ENCODE measurements around the gene ZNF574.

ZNF574 gene

GRCh38 chr19:42105368-42105767 is 29.4 kb downstream of the ZNF574 start:
- no peak for DNase-seq

DNA sequence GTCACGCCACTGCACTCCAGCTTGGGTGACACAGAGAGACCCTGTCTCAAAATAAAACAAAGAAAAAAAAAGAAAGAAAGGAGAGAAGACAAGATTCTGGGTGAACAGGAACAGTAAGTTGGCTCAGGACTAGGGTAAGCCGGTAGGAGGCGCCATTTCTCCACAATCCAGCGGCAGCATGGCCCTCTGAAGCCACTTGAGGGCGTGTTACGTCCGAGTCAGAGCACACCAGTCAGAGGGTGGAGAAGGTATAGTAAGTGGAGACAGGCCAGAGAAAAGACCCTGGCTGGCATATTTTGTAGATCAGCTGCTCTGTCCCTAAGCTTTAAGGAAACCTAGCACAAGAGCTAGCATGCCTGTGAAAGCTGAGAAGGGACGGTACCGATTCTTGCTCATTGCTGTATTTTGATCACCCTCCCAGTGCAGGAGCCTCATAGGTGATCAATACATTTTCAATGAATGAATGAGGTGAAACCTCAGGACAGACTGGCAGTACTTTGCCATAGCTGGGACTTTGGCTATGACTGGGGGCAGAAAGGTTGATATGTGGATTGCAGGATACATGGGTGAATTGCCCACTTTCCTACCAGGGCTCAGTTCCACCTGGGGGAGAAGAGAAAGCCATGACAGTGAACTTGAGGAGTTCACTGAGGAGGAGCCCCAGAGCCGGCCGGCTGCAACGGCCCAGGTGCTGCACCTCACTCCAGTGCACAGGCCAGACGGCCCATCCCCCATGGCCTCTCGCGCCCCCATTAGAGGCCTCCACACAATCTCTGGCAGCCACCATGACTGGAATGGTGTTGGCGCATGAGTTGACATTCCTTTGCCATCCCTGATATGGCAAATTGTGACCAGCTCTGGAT is 32.8 kb downstream of the ZNF574 start:
- peak; percentile 65 for DNase-seq

DNA sequence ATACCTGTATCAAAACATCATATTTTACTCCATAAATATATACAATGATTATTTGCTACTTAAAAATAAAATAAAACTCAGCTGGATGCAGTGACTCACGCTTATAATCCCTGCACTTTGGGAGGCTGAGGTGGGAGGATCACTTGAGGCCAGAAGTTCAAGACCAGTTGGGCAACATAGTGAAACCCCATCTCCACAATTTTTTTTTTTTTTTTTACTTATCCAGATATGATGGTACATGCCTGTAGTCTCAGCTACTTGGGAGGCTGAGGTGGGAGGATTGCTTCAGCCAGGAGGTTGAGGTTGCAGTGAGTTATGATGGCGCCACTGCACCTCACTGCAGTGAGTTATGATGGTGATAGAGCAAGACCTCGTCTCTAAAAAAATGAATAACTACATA is 33.9 kb downstream of the ZNF574 start:
- no peak for DNase-seq

GRCh38 chr19:42110658-42111057 is 34.7 kb downstream of the ZNF574 start:
- DNase-seq, result no peak

DNA sequence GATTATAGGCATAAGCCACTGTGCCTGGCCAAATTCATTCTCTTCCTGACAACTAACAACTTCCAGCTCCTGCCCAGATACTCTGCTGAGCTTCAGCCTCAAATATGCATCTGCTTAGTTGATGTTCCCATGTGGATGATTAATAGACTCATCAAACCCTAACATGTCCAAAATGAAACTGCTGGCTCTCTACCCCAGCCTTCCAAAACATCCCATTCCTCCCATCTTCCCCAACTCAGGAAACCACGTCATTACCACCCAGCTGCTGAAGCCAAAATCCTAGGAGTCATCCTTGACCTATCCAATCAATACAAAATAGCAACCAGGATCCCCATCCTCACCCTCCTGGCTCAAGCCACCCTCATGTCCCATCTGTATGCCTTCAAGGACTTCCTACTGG is 35.4 kb downstream of the ZNF574 start:
- no peak for DNase-seq

- no peak for DNase-seq
Observed at GRCh38 chr19:42111811-42112210, 35.8 kb downstream of the ZNF574 start.

GRCh38 chr19:42113641-42114348 is 37.8 kb downstream of the ZNF574 start:
- DNase-seq, result peak; percentile 67

GRCh38 chr19:42114412-42114811 is 38.4 kb downstream of the ZNF574 start:
- peak; percentile 70 for DNase-seq

DNA sequence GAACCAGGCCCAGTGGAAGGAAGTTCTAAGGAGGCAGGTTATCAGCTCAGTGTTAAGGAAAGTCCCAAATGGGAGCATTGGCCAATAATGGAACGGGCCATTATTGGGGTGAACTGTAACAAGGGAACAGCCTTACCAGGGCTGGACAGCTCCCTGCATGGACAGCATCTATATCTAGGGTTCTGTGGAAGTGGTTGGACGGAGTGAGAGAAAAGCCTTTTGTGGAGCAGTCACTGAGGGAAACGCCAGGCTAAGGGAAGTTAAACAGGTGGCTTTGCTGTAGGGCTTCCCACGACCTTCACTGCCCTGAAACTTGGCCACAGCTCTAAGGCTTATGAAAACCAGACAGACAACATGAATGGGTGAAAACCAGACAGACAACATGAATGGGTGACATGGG is 39.3 kb downstream of the ZNF574 start:
- no peak for DNase-seq

GRCh38 chr19:42115705-42116104 is 39.7 kb downstream of the ZNF574 start:
- no peak for DNase-seq

DNA sequence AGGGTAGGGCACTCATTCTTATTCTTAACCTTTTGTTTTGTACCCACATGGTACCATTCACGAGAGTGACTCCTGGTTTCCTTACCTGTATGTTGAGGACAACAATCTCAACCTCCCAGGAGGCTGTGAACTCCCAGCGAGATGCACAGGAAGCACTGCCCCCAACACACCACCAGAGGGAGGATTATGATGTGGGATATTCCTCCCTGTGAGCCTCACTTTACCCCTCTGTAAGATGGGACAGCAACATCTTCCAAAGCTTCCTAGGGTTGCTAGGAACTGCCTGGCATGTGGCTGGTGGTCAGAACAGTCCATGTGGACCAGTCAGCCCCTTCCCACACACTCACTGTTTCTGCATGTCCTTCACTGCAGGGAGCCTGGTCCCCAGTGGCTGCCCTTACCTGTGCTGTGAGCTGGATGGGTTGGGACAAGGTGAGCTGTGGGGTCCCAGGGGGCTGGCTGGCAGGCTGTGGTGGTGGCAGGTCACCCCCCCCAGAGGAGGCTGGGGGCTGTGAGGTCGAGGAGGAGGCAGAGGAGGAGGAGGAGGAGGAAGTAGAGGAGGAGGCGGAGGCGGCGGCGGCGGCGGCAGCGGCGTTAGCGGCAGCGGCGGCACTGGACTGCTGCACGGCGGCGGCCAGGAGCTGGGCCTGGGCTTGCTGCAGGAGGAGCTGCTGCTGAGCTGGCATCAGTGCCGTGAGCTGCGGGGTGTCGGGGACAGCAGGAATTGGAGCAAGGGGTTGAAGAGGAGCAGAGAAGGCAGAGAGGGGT is 40.5 kb downstream of the ZNF574 start:
- no peak for DNase-seq

DNA sequence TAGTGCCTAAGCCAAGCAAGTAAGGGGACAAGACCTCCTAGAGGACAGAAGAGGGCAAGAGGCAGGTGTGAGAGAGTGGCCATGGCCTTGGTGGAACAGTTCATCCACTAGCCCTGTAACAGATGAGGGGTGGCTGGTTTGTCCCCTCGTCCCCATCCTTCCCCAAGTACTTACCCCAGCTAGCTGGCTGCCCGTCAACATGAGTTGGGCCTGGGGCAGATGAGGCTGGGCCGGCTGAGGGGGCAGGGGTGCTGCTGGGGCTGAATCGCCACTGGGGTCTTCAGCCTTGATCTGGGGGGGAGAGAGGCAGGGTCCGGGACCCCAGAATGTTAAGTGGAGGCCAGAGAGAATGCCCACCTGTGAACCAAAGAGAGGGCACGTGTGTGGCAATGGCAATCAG is 41.1 kb downstream of the ZNF574 start:
- no peak for DNase-seq

DNA sequence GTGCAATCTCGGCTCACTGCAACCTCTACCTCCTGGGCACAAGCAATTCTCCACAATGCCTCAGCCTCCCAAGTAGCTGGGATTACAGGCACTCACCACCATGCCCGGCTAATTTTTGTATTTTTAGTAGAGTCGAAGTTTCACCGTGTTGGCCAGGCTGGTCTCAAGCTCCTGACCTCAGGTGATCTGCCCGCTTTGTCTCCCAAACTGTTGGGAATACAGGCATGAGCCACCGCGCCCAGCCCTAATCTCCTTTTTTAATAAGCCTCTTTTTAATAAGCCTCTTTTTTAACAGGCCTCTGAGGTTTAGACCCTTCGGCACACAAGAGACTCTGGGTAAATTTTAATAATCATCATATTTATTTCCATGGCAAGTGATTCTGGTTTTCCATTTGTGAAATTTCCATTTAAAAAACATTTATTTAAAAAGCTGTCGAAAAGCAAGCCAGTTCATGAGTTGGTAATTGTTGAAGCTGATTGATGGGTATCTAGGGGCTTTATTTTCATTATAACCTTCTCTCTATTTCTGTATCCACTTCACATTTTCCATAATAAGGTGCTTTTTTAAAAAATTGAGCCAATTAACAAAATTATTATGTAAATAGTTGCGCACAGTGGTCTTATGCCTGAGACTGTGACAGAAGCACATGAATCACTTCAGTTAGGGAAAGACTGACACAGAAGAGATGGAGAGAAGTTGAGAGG is 44.5 kb downstream of the ZNF574 start:
- no peak for DNase-seq

GRCh38 chr19:42121036-42121621 is 45.2 kb downstream of the ZNF574 start:
- DNase-seq, result no peak

DNA sequence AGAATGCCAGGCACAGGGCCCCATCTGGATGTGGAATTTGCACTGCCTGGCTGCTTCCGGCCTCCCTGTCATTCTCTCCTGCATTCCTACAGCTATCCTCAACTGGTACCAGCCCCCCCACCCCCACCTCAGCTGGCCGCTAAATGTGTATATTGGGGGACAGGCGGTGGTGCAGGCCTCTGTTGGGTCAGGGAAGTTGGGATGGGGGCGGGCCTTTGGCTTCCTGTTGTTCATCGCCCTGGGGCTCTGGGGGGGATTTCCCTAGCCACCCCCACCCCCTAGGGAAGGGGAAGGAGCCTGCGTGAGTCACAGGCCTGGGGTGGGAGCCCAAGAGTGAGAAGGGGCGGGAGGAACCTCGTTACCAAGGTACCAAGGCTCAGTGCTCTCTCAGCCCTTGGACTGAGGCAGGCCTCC is 45.7 kb downstream of the ZNF574 start:
- no peak for DNase-seq

DNA sequence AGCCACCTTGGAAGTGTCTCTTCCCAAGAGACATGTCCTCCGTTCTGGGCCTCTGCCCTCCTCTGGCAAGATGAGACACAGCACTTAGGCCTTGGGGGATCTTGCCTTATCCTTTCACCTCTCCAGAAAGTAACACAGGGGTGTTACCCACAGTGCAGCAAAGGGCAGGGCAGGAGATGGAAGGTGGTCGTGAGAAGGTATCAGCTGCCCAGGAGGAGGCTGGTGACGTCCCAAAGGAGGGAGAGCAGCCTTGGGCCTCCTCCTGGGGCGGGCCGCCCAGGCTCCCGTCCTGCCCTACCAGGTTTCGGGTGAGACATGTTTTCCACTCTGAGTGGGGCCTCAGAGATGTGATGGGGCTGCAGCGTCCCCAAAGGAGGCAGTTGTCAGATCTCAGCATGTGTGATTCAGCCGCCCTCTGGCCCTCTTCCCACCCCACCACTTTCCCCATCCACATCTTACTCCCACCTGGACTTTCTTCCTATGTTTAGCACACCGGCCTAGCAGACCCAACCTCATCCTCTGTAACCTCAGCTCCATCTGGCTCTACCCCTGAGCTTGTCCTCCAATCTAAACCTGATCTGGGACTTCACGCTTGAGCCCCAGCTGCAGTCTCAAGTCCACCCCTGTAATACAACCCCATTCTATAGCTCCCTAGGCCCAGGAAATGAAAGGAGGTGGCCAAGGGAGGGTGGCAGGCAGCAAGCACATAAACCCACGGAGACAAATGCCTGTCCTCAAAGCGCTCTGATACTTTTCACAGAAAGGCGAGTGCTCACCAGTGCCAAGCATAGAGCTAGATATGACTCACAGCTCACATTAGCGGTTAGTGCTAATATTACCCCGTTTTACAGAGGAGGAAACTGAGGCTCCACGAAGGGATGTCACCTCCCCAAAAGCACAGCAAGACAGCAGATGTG is 47.0 kb downstream of the ZNF574 start:
- no peak for DNase-seq

DNA sequence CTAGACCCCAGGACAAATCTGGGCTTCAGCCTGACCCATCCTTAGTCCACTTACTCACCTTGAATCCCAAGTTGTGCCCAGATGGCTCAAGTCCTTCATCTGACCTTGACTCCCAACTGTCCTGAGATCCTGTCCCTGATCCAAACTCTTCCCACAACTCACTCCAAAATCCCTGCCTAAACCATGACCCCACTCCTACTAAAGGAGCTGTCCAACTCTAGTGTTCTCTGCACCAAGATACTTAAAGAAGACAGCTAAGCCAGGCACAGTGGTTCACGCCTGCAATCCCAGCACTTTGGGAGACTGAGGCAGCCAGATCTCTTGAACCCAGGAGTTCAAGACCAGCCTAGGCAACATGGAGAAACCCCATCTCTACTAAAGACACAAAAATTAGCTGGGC is 47.8 kb downstream of the ZNF574 start:
- no peak for DNase-seq

GRCh38 chr19:42124386-42124901 is 48.5 kb downstream of the ZNF574 start:
- DNase-seq, result no peak

DNA sequence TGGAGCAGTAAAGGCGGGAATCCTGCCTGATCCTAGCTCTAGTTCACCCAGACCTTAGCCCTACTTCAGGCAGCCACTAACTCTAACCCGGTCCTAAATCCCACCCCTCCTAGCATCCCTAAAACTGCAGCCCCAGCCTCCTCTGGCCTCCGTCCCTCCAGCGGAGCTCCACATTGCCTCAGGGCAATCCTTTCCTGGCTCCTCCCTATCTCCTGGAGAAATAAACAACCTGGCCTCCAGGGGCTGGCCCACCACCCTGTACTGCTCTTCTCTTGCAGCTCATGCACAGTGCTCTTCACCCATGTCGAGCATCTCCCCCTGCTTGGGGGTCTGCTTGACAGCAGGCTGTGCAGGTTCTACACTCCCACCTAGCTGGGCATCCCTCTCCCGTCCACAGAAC is 49.6 kb downstream of the ZNF574 start:
- DNase-seq, result no peak

DNA sequence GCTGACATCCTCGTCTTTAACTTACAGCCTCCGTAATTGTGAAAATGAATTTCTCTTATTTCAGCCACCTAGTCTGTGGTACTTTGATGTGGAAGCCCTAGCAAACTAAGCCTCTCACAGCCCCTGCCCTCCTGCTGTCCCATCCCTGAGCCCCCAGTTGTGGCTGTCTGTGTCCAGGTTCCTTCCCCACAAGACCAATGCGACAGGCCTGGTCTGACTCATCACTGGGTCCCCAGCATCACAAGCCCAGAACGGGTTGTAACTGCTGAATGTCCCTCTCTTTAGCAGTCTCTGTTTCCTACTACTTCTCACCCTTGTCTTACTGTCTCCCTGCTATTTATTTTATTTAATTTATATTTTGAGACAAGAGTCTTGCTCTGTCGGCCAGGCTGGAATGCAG is 50.6 kb downstream of the ZNF574 start:
- DNase-seq, result no peak
